Activated naive CD8-positive, alpha-beta T cell treated with anti-CD3 and anti-CD28 coated beads, Interleukin-2, amount 50 U/mL, for 24 hours (primary cell): ENCODE measurements around the gene STOML1.

Source experiments
- ATAC-seq: fragments of 150-1000 bp; cut with Tn5 transposase; one replicate; pipeline ENCODE4 v1.10.0; 2021
- DNase-seq: peaks from one replicate; pipeline ENCODE4 v3.0.0; 2021
- H3K27ac Mint-ChIP-seq: one replicate; pipeline ENCODE4 v1.8.0; 2021; ENCODE audit warnings: mild to moderate bottlenecking, mixed read lengths
- H3K27me3 Mint-ChIP-seq: one replicate; pipeline ENCODE4 v1.8.0; 2021; ENCODE audit warnings: mixed read lengths
- H3K36me3 Mint-ChIP-seq: one replicate; pipeline ENCODE4 v1.8.0; 2021; ENCODE audit warnings: low read depth, mixed read lengths
- H3K4me1 Mint-ChIP-seq: one replicate; pipeline ENCODE4 v1.8.0; 2021; ENCODE audit warnings: mixed read lengths
- H3K4me3 Mint-ChIP-seq: one replicate; pipeline ENCODE4 v1.8.0; 2021; ENCODE audit warnings: mild to moderate bottlenecking, moderate library complexity, mixed read lengths
- H3K9me3 Mint-ChIP-seq: one replicate; pipeline ENCODE4 v1.8.0; 2021; ENCODE audit warnings: mixed read lengths

The STOML1 gene

DNA sequence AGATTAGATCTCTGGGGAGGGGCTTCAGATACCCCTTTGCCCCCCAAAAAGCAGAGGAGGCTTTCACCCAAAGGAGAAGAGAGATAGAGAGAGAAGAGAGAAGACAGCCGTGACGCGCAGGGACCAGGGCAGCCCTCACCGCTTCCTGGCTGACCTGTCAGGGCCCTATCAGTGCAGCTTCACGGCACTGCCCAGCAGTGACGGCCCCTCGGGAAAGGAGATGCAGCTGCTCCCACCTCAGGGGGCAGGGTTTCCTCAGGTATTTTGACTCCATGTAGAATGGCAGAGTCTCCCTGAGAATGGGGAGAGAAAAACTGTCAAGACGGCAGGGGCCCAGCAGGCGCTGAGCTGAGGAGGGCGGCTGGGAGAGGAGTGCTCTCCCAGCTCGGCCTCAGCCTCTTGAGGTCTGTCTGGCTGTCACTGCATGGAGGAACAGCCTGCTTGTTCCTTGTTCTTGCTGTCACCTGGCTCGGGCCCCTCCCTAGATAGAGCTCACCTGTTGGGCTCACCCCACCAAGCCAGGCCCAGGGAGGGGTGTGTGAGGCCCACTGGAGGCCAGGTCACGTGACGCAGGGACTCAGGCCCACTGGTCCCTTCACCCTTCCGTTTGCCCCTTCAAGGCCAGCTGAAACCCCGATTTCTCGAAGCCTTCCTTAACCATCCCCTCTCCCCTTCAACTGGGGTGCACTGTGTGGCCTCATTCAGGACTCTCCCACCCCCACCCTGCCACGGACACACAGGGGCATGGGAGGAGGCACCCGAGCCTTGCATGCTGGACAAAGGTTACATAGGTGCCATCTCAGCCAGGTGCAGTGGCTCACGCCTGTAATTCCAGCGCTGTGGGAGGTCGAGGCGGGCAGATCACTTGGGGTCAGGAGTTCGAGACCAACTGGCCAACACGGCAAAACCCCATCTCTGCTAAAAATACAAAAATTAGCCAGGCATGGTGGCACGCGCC, 37.6 kb downstream of the STOML1 start:
- ATAC-seq, result no peak
- H3K4me3 Mint-ChIP-seq, result no peak overlapping the region

DNA sequence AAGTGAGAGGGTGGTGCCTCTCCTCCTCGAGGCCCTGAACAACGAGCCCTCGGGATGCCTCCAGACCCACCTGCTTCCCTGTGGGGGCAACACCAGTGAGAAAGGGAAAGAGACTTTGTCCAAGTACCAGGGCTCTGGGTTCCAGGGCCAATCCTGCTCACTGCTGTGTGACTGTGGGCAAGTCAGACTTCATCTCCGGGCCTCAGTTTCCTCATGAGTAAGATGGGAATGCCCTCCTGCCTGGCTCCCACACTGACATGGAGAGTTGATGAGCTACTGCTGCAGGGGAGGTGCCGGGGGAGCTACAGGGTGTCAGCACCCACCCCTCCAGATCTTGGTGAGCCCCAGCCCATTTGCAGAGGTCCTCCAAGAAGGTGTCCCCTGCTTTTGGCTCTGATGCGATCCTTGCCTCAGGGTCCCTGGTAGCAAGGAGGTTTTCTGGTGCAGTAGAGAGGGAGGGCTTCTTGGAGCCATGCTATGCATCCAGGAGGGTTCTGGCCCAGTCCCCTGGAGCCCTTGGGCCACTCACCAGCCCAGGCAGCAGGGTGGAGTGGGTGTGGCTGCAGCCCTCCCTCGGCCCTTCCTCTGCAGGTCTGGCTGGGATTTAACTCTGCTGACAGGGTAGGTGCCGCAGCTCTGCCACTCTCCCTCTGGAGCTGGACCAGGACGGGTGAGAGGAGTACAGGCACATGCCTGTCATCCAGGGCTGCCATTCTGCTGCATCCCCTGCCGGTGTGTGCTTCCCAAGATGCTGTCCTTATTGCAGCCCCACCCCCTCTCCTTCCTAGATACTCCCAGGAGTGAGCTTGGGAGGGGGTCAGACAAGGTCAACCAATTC, 39.0 kb downstream of the STOML1 start:
- Mint-ChIP-seq H3K4me1 (peaks cover 8% of the 10 kb centered on the region), H3K27me3 (peaks cover 2% of the 10 kb centered on the region), H3K27ac (no peak overlapping the region), H3K4me3 (no peak overlapping the region), H3K36me3 (no peaks in the 10 kb centered on the region), H3K9me3 (no peaks in the 10 kb centered on the region)
- DNase-seq (no peak), ATAC-seq (no peak)

More for the DNA sequence above, 37.6 kb downstream of the STOML1 start:
- H3K27me3 Mint-ChIP-seq, result peaks cover 2% of the 10 kb centered on the region
- no peak overlapping the region for H3K27ac Mint-ChIP-seq
- H3K36me3 Mint-ChIP-seq, result no peaks in the 10 kb centered on the region
- peaks cover 21% of the 10 kb centered on the region for H3K4me1 Mint-ChIP-seq
- DNase-seq, result no peak
- H3K9me3 Mint-ChIP-seq, result no peaks in the 10 kb centered on the region

- Mint-ChIP-seq H3K27ac (no peak overlapping the region), H3K9me3 (no peaks in the 10 kb centered on the region), H3K36me3 (no peaks in the 10 kb centered on the region), H3K4me3 (no peak overlapping the region), H3K4me1 (peaks cover 6% of the 10 kb centered on the region), H3K27me3 (peaks cover 2% of the 10 kb centered on the region)
- no peak for DNase-seq
- no peak for ATAC-seq
These were observed 39.8 kb downstream of the STOML1 start for GRCh38 chr15:73952171-73952912.

GRCh38 chr15:73951601-73952000, 40.5 kb downstream of the STOML1 start:
- H3K9me3 Mint-ChIP-seq, result no peaks in the 10 kb centered on the region

GRCh38 chr15:73950831-73951561, 41.1 kb downstream of the STOML1 start:
- no peaks in the 10 kb centered on the region for H3K36me3 Mint-ChIP-seq
- H3K4me1 Mint-ChIP-seq, result peaks cover 4% of the 10 kb centered on the region
- H3K9me3 Mint-ChIP-seq, result no peaks in the 10 kb centered on the region
- no peaks in the 10 kb centered on the region for H3K27me3 Mint-ChIP-seq
- H3K27ac Mint-ChIP-seq, result peak overlapping the region; percentile 18
- ATAC-seq, result peak; percentile 82
- DNase-seq, result peak; percentile 77
- H3K4me3 Mint-ChIP-seq, result no peak overlapping the region

More at GRCh38 chr15:73951601-73952000, 40.5 kb downstream of the STOML1 start:
- Mint-ChIP-seq H3K27me3 (no peaks in the 10 kb centered on the region), H3K4me1 (peaks cover 4% of the 10 kb centered on the region), H3K4me3 (no peak overlapping the region), H3K27ac (no peak overlapping the region), H3K36me3 (no peaks in the 10 kb centered on the region)
- DNase-seq (no peak), ATAC-seq (no peak)

- Mint-ChIP-seq H3K4me3 (no peak overlapping the region), H3K27ac (no peak overlapping the region), H3K36me3 (no peaks in the 10 kb centered on the region), H3K27me3 (no peaks in the 10 kb centered on the region), H3K4me1 (peaks cover 4% of the 10 kb centered on the region), H3K9me3 (no peaks in the 10 kb centered on the region)
- DNase-seq, result no peak
- no peak for ATAC-seq
These were observed 41.6 kb downstream of the STOML1 start for GRCh38 chr15:73950479-73950830.

GRCh38 chr15:73949496-73949895, 42.6 kb downstream of the STOML1 start:
- H3K4me1 Mint-ChIP-seq, result peaks cover 4% of the 10 kb centered on the region
- no peaks in the 10 kb centered on the region for H3K27me3 Mint-ChIP-seq
- no peak overlapping the region for H3K4me3 Mint-ChIP-seq
- DNase-seq, result no peak
- no peak overlapping the region for H3K27ac Mint-ChIP-seq
- H3K36me3 Mint-ChIP-seq, result no peaks in the 10 kb centered on the region
- H3K9me3 Mint-ChIP-seq, result no peaks in the 10 kb centered on the region
- ATAC-seq, result no peak

- Mint-ChIP-seq H3K27ac (no peak overlapping the region), H3K9me3 (no peaks in the 10 kb centered on the region), H3K27me3 (no peaks in the 10 kb centered on the region), H3K4me1 (peaks cover 4% of the 10 kb centered on the region), H3K36me3 (no peaks in the 10 kb centered on the region), H3K4me3 (no peak overlapping the region)
- DNase-seq, result no peak
- ATAC-seq, result no peak
These were observed 43.1 kb downstream of the STOML1 start for GRCh38 chr15:73948982-73949381.

DNA sequence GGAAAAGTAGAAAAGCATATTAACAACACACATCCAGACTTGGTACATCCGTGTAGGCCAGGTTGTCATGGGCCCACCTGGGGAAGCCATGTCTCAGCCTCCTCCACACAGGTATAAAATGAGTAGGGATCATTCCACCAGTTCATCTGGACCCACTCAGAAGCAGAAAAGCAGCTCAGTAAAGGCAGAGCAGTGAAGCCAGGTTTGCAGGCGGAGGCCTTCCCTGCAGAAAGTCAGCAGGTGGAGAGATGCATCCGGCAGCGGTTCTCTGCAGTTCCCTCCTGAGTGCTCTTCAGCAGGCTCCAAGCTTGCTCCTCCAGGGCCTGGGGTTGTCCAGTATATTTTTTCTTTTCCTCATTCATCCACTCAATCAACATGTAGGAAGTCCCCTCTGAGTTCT, 43.7 kb downstream of the STOML1 start:
- H3K4me3 Mint-ChIP-seq, result no peak overlapping the region
- no peaks in the 10 kb centered on the region for H3K9me3 Mint-ChIP-seq
- H3K4me1 Mint-ChIP-seq, result peaks cover 4% of the 10 kb centered on the region
- H3K27ac Mint-ChIP-seq, result no peak overlapping the region
- no peak for ATAC-seq
- no peak for DNase-seq
- H3K36me3 Mint-ChIP-seq, result no peaks in the 10 kb centered on the region
- no peaks in the 10 kb centered on the region for H3K27me3 Mint-ChIP-seq

DNA sequence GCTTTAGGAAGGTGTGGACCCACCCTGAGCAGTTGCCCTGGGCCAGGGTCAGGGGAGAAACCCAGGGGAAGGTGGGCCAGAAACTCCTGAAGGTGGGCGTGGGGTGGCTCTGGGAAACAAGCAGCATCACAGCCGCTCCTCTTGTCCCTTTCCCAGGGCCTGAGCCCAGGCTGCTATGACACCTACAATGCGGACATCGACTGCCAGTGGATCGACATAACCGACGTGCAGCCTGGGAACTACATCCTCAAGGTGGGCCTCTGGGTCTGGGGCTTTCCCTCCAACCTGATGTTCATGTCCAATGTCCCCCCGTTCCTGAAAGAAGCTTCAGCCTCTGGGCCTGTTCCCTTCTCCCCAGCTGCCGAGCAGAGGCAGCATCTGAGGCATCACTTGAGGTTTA, 44.4 kb downstream of the STOML1 start:
- Mint-ChIP-seq H3K4me1 (peaks cover 4% of the 10 kb centered on the region), H3K27me3 (no peaks in the 10 kb centered on the region), H3K36me3 (no peaks in the 10 kb centered on the region), H3K27ac (no peak overlapping the region), H3K4me3 (no peak overlapping the region), H3K9me3 (no peaks in the 10 kb centered on the region)
- ATAC-seq, result no peak
- DNase-seq, result no peak

GRCh38 chr15:73946795-73947370, 45.2 kb downstream of the STOML1 start:
- H3K27me3 Mint-ChIP-seq, result no peaks in the 10 kb centered on the region
- no peaks in the 10 kb centered on the region for H3K36me3 Mint-ChIP-seq
- no peak for DNase-seq
- no peak overlapping the region for H3K4me3 Mint-ChIP-seq
- no peak for ATAC-seq
- H3K9me3 Mint-ChIP-seq, result no peaks in the 10 kb centered on the region
- H3K27ac Mint-ChIP-seq, result no peak overlapping the region
- peaks cover 11% of the 10 kb centered on the region for H3K4me1 Mint-ChIP-seq

DNA sequence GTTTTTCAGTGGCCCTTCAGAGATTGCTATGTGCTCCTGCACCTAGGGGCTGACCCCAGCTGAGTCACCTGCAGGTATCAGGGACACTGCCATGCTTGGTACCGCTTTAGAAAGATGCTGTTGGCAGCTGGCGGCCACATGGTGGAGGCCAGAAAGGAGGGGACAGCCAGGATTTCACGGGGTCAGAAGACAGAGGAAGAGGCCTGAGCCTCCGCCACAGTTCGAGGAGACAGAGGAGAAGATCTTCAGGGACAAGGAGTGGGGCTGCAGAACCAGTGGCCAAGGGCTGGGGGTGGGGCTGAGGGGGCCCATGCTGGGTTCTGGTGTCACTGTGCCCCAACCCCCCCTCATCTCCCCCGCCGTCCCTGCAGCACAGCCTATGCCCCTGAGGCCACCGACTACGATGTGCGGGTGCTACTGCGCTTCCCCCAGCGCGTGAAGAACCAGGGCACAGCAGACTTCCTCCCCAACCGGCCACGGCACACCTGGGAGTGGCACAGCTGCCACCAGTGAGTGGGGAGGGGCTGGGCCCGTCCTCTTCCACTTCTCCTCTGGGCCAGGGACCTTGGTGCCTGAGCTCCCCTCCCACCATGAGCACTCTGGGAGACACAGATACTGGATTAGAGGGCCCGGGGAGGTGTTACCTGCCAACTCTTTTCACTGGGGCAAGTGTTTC, 45.9 kb downstream of the STOML1 start:
- ATAC-seq (no peak), DNase-seq (no peak)
- no peaks in the 10 kb centered on the region for H3K9me3 Mint-ChIP-seq
- H3K4me1 Mint-ChIP-seq, result peaks cover 13% of the 10 kb centered on the region
- no peak overlapping the region for H3K4me3 Mint-ChIP-seq
- no peaks in the 10 kb centered on the region for H3K27me3 Mint-ChIP-seq
- no peaks in the 10 kb centered on the region for H3K36me3 Mint-ChIP-seq
- H3K27ac Mint-ChIP-seq, result no peak overlapping the region

DNA sequence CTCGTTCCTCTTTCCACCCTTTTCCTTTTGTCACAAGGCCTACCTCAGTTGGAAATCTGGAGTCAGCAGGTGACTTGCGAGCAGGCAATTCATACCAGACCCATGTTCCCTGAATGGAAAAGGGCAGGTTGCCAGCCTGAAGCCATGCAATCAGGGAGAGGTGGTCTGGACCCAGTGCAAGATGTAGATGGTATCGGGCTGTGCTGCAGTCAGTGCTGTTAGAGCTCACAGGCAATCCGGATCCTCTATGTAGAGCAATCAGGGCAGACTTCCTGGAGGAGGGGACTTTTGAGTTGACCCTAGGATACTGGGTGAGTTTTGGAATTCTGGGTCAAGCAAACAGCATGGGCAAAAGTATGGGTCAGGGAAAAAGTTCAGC, 47.0 kb downstream of the STOML1 start:
- no peak for ATAC-seq

More for the DNA sequence above, 47.0 kb downstream of the STOML1 start:
- H3K27me3 Mint-ChIP-seq, result no peaks in the 10 kb centered on the region
- no peaks in the 10 kb centered on the region for H3K36me3 Mint-ChIP-seq
- no peak for DNase-seq
- no peak overlapping the region for H3K4me3 Mint-ChIP-seq
- H3K27ac Mint-ChIP-seq, result no peak overlapping the region
- peaks cover 12% of the 10 kb centered on the region for H3K4me1 Mint-ChIP-seq
- no peaks in the 10 kb centered on the region for H3K9me3 Mint-ChIP-seq
